ENCODE results near the gene ZC3H6.

ZC3H6 gene

DNA sequence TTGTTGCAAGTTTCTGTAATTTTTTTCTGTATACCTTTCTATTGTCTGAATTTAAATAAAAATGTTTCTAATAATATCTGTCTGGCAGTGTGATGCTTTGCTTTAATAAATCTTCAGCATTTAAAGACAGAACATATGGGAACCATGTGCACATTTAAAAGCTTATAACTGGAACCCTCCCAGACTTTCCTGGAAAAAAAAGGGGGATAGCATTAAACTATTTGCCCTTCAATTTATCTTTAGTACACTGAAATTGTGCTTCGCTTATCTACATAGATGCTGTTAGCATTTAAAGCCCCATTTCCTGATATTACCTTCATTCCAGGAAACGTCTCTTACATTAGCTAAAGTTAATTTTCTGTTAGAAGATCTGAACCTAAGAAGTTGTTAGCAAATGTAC lies 64.6 kb downstream of the ZC3H6 start (continued):
- TF ChIP-seq, protein P1, sequence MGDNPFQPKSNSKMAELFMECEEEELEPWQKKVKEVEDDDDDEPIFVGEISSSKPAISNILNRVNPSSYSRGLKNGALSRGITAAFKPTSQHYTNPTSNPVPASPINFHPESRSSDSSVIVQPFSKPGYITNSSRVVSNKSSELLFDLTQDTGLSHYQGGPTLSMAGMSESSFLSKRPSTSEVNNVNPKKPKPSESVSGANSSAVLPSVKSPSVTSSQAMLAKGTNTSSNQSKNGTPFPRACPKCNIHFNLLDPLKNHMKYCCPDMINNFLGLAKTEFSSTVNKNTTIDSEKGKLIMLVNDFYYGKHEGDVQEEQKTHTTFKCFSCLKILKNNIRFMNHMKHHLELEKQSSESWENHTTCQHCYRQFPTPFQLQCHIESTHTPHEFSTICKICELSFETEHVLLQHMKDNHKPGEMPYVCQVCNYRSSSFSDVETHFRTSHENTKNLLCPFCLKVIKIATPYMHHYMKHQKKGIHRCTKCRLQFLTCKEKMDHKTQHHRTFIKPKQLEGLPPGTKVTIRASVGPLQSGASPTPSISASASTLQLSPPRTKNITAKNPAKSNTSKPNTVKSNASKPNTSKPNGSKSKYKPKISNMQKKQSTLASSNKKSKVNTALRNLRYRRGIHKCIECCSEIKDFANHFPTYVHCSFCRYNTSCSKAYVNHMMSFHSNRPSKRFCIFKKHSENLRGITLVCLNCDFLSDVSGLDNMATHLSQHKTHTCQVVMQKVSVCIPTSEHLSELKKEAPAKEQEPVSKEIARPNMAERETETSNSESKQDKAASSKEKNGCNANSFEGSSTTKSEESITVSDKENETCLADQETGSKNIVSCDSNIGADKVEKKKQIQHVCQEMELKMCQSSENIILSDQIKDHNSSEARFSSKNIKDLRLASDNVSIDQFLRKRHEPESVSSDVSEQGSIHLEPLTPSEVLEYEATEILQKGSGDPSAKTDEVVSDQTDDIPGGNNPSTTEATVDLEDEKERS (tag by site-specific recombination; IDR thresholded peaks at IDR 0.05) = no peak
- TF ChIP-seq ZNF555 (tag by site-specific recombination; conservative IDR thresholded peaks at IDR 0.05) = no peak

DNA sequence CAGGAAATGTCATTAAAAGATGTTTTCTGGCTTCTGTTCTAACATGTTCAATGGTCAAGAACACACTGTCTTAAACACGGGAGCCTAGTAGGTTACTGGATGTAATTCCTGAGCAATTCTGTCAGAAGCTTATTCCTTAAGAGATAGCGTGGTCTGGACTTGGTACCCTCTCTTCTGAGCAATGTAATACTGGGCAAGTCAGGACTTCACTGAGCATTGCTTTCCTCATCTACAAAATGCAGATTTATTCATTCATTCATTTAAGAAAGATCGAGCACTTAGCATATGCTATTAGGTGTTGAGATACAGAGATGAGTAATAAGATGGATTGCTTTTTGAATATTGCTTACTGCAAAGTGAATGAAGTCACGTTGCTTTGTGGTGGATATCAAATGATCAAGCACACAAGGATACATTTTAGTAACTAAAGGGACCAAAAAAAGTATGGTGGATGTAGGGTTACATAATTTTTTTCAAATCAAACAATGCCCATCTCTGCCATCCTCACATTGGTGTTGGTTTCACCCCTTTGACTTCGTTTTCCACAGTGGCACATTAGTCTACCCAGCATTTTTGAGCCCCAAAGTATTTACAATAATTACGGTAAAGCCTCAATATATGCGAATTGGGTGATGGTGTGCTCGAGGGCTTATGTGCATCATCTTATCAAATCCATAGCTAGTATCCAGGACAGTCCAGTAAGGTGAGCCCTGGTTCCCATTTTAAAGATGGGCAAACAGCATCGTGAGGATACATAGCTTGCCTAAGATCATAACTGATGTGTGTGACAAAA lies 65.3 kb downstream of the ZC3H6 start:
- no peaks in the 10 kb centered on the region for H3K4me1 ChIP-seq (ENCODE audit: control insufficient read depth, insufficient read depth, low read length)
- ChIA-PET POLR2A (no interaction called here), CTCF (no interaction called here)
- no peaks in the 10 kb centered on the region for H3K9me3 ChIP-seq (ENCODE audit: control insufficient read depth, insufficient read depth, low read depth, low read length)
- H3K27ac ChIP-seq (ENCODE audit: extremely low read depth, low read depth, low read length) = no peak overlapping the region
- H3K36me3 ChIP-seq (ENCODE audit: control insufficient read depth in 2 of 2, insufficient read depth in 1 of 2, low read length in 2 of 2) = no peaks in the 10 kb centered on the region
- TF ChIP-seq, protein P2, sequence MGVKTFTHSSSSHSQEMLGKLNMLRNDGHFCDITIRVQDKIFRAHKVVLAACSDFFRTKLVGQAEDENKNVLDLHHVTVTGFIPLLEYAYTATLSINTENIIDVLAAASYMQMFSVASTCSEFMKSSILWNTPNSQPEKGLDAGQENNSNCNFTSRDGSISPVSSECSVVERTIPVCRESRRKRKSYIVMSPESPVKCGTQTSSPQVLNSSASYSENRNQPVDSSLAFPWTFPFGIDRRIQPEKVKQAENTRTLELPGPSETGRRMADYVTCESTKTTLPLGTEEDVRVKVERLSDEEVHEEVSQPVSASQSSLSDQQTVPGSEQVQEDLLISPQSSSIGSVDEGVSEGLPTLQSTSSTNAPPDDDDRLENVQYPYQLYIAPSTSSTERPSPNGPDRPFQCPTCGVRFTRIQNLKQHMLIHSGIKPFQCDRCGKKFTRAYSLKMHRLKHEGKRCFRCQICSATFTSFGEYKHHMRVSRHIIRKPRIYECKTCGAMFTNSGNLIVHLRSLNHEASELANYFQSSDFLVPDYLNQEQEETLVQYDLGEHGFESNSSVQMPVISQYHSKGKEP (tag by site-specific recombination; IDR thresholded peaks at IDR 0.05) = no peak
- TF ChIP-seq YY1 (tag by site-specific recombination; IDR thresholded peaks at IDR 0.05) (no peak), ZNF324 (tag by site-specific recombination; IDR thresholded peaks at IDR 0.05) (no peak), HOXC10 (CRISPR knock-in tag; IDR thresholded peaks at IDR 0.05) (no peak), ZNF664 (tag by site-specific recombination; IDR thresholded peaks at IDR 0.05) (no peak), ZNF433 (tag by site-specific recombination; IDR thresholded peaks at IDR 0.05; ENCODE audit: low read depth) (no peak), KLF7 (tag by site-specific recombination; IDR thresholded peaks at IDR 0.05; ENCODE audit: borderline replicate concordance) (no peak), ZEB2 (tag by site-specific recombination; IDR thresholded peaks at IDR 0.05) (no peak), ZNF354C (tag by site-specific recombination; IDR thresholded peaks at IDR 0.05; ENCODE audit: borderline replicate concordance, low read depth) (no peak), ZNF529 (tag by site-specific recombination; IDR thresholded peaks at IDR 0.05; ENCODE audit: insufficient replicate concordance) (no peak)
- TF ChIP-seq, protein P3, sequence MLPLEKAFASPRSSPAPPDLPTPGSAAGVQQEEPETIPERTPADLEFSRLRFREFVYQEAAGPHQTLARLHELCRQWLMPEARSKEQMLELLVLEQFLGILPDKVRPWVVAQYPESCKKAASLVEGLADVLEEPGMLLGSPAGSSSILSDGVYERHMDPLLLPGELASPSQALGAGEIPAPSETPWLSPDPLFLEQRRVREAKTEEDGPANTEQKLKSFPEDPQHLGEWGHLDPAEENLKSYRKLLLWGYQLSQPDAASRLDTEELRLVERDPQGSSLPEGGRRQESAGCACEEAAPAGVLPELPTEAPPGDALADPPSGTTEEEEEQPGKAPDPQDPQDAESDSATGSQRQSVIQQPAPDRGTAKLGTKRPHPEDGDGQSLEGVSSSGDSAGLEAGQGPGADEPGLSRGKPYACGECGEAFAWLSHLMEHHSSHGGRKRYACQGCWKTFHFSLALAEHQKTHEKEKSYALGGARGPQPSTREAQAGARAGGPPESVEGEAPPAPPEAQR (tag by site-specific recombination; IDR thresholded peaks at IDR 0.05) = no peak
- TF ChIP-seq, protein P4, sequence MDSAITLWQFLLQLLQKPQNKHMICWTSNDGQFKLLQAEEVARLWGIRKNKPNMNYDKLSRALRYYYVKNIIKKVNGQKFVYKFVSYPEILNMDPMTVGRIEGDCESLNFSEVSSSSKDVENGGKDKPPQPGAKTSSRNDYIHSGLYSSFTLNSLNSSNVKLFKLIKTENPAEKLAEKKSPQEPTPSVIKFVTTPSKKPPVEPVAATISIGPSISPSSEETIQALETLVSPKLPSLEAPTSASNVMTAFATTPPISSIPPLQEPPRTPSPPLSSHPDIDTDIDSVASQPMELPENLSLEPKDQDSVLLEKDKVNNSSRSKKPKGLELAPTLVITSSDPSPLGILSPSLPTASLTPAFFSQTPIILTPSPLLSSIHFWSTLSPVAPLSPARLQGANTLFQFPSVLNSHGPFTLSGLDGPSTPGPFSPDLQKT (IDR thresholded peaks at IDR 0.05; ENCODE audit: borderline replicate concordance, low read depth, low read length) = no peak
- no peak overlapping the region for H3K4me3 ChIP-seq (ENCODE audit: low read depth, low read length)

DNA sequence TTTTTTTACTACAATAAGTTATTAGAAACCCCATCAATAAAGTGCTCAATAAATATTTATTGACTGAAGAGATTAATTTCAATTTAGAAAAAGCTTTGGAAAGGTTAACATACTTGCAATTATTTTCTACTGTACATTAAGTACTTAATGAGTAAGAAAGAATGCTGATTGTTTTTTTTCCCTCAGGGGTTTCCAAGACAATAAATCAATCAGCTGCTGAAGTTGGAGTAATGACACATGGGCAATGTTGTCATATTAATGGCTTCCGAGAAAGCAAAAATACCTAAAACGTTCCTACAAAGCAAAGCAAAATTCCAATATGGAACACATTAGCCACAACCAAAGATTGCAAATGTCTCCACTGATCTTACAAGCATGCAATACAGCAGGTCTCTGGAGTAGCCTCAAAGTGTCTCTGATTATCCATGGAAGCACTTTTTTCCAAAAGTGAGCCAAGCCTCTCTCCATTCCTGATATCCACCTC lies 66.7 kb downstream of the ZC3H6 start:
- Histone ChIP-seq H3K4me1 (ENCODE audit: control insufficient read depth, insufficient read depth, low read length) (no peaks in the 10 kb centered on the region), H3K27ac (ENCODE audit: extremely low read depth, low read depth, low read length) (no peak overlapping the region), H3K36me3 (ENCODE audit: control insufficient read depth in 2 of 2, insufficient read depth in 1 of 2, low read length in 2 of 2) (no peaks in the 10 kb centered on the region), H3K9me3 (ENCODE audit: control insufficient read depth, insufficient read depth, low read depth, low read length) (no peaks in the 10 kb centered on the region), H3K4me3 (ENCODE audit: low read depth, low read length) (no peak overlapping the region)
- ChIA-PET CTCF (no interaction called here), POLR2A (no interaction called here)
- TF ChIP-seq, protein P5, sequence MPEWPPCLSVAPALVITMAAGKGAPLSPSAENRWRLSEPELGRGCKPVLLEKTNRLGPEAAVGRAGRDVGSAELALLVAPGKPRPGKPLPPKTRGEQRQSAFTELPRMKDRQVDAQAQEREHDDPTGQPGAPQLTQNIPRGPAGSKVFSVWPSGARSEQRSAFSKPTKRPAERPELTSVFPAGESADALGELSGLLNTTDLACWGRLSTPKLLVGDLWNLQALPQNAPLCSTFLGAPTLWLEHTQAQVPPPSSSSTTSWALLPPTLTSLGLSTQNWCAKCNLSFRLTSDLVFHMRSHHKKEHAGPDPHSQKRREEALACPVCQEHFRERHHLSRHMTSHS (tag by site-specific recombination; IDR thresholded peaks at IDR 0.05) = no peak
- TF ChIP-seq ZXDB (tag by site-specific recombination; IDR thresholded peaks at IDR 0.05) (no peak), ZNF473 (tag by site-specific recombination; IDR thresholded peaks at IDR 0.05) (no peak), RBAK (tag by site-specific recombination; IDR thresholded peaks at IDR 0.05) (no peak)
- TF ChIP-seq, protein P1 (tag by site-specific recombination; IDR thresholded peaks at IDR 0.05) = no peak
- TF ChIP-seq, protein P6, sequence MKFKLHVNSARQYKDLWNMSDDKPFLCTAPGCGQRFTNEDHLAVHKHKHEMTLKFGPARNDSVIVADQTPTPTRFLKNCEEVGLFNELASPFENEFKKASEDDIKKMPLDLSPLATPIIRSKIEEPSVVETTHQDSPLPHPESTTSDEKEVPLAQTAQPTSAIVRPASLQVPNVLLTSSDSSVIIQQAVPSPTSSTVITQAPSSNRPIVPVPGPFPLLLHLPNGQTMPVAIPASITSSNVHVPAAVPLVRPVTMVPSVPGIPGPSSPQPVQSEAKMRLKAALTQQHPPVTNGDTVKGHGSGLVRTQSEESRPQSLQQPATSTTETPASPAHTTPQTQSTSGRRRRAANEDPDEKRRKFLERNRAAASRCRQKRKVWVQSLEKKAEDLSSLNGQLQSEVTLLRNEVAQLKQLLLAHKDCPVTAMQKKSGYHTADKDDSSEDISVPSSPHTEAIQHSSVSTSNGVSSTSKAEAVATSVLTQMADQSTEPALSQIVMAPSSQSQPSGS (tag by site-specific recombination; IDR thresholded peaks at IDR 0.05; ENCODE audit: low read depth) = no peak

Data from HEK293 (cell line).